B cell (primary cell): Measurements from ENCODE around the gene PRLH. TPM values are rescaled to one million over a fixed set of nuclear protein-coding genes. Genes with fewer than 3 reads are reported as not detected.

Experiments
- ATAC-seq: fragments of 200-7000 bp; cut with Tn5 transposase; one replicate; pipeline ENCODE4 v1.10.0; 2021; ENCODE audit warnings: low read depth, mild to moderate bottlenecking, moderate number of reproducible peaks, moderate library complexity
- CTCF ChIA-PET: fragments of 350-600 bp; sonication (Branson Sonifier 250); formaldehyde crosslinking; loops from one replicate; lab custom pipeline; 2021; ENCODE audit warnings: antibody characterized with exemption, inconsistent platforms; lab: Charles Lee
- POLR2A ChIA-PET: fragments of 350-600 bp; sonication (Branson Sonifier 250); formaldehyde crosslinking; loops from one replicate; lab custom pipeline; 2021; ENCODE audit warnings: antibody characterized with exemption; lab: Charles Lee
- DNase-seq: peaks from one replicate; pipeline ENCODE4 v3.0.0; 2013
- H2AFZ ChIP-seq: 2 replicates; pipeline ENCODE4 v1.6.1; 2012; ENCODE audit warnings: mild to moderate bottlenecking, low read depth, low read length; ENCODE audit not compliant: insufficient read depth, poor library complexity, severe bottlenecking
- H3K27ac ChIP-seq, 2 donors: 1 replicate in 1 of 2; 2 replicates in 1 of 2; pipeline ENCODE4 v1.5.1; 2012 to 2013; ENCODE audit warnings: low read length in 2 of 2, mild to moderate bottlenecking in 2 of 2, moderate library complexity in 1 of 2
- H3K27me3 ChIP-seq, 4 experiments: fragments of 200-600 bp in 1 of 4; sonication (generic) in 1 of 4; replicated peaks in 1 of 4; 1 replicate in 2 of 4; 2 replicates in 2 of 4; pipeline versions ENCODE4 v1.6.1 to v1.7.0; 2013 to 2016; ENCODE audit warnings: low read length in 3 of 4, mild to moderate bottlenecking in 2 of 4, mixed read lengths in 1 of 4, moderate library complexity in 1 of 4; ENCODE audit not compliant: insufficient read depth in 4 of 4, control insufficient read depth in 3 of 4; ENCODE audit errors: control extremely low read depth in 1 of 4
- H3K36me3 ChIP-seq, 2 experiments: replicated peaks in 1 of 2; 1 replicate in 1 of 2; 2 replicates in 1 of 2; pipeline versions ENCODE4 v1.6.1 to v1.7.1; 2013; ENCODE audit warnings: low read length in 1 of 2; ENCODE audit not compliant: insufficient read depth in 2 of 2, control insufficient read depth in 1 of 2; ENCODE audit errors: control extremely low read depth in 1 of 2, extremely low read depth in 1 of 2
- H3K4me1 ChIP-seq, 2 donors: fragments of 200-600 bp in 1 of 2; sonication (generic) in 1 of 2; 1 replicate in 1 of 2; 2 replicates in 1 of 2; pipeline versions ENCODE4 v1.5.1 to v1.6.1; 2013 to 2017; ENCODE audit warnings: low read length in 2 of 2; ENCODE audit not compliant: control insufficient read depth in 2 of 2, insufficient read depth in 2 of 2
- H3K4me2 ChIP-seq: replicated peaks from 2 replicates; pipeline ENCODE3; 2012; ENCODE audit warnings: mild to moderate bottlenecking, low read depth, low read length; ENCODE audit not compliant: poor library complexity, severe bottlenecking
- H3K4me3 ChIP-seq, 5 experiments: fragments of 200-600 bp in 1 of 5; sonication (generic) in 1 of 5; 1 replicate in 3 of 5; 2 replicates in 2 of 5; pipeline versions ENCODE4 v1.5.1 to v1.7.0; 2011 to 2016; ENCODE audit warnings: low read length in 4 of 5, mild to moderate bottlenecking in 4 of 5, low read depth in 2 of 5, control low read depth in 1 of 5, moderate library complexity in 1 of 5; ENCODE audit not compliant: insufficient read depth in 1 of 5; ENCODE audit errors: control extremely low read depth in 1 of 5, extremely low read depth in 1 of 5
- H3K79me2 ChIP-seq: fragments of 200-600 bp; sonication (generic); one replicate; pipeline ENCODE4 v1.6.0; 2016; ENCODE audit warnings: low read length; ENCODE audit not compliant: control insufficient read depth, insufficient read depth
- H3K9ac ChIP-seq: fragments of 200-600 bp; sonication (generic); 2 replicates; pipeline ENCODE4 v1.6.1; 2017; ENCODE audit warnings: mild to moderate bottlenecking, low read length, moderate library complexity
- H3K9me3 ChIP-seq, 3 donors: one replicate each; pipeline versions ENCODE4 v1.6.1 to v1.7.1; 2013; ENCODE audit warnings: low read length in 2 of 3; ENCODE audit not compliant: control insufficient read depth in 2 of 3, insufficient read depth in 1 of 3; ENCODE audit errors: control extremely low read depth in 1 of 3
- H4K20me1 ChIP-seq: 2 replicates; pipeline ENCODE4 v1.6.0; 2012; ENCODE audit warnings: mild to moderate bottlenecking, low read length; ENCODE audit not compliant: insufficient read depth, control insufficient read depth, poor library complexity, severe bottlenecking
- H3K27ac Mint-ChIP-seq: one replicate; pipeline ENCODE4 v1.8.0; 2021; ENCODE audit warnings: mixed read lengths
- H3K27me3 Mint-ChIP-seq: one replicate; pipeline ENCODE4 v1.8.0; 2021; ENCODE audit warnings: mixed read lengths
- H3K4me1 Mint-ChIP-seq: one replicate; pipeline ENCODE4 v1.8.0; 2021; ENCODE audit warnings: mixed read lengths
- H3K4me3 Mint-ChIP-seq: one replicate; pipeline ENCODE4 v1.8.0; 2021; ENCODE audit warnings: mixed read lengths
- H3K9me3 Mint-ChIP-seq: one replicate; pipeline ENCODE4 v1.8.0; 2022; ENCODE audit warnings: mixed read lengths; ENCODE audit not compliant: insufficient read depth
- EZH2 ChIP-seq: IDR thresholded peaks from 2 replicates; pipeline ENCODE4 v1.6.1; 2012; ENCODE audit warnings: borderline replicate concordance, low read depth, mild to moderate bottlenecking, moderate library complexity, low read length; ENCODE audit not compliant: insufficient read depth, poor library complexity, severe bottlenecking
- WGBS: methylation state at CpG from one replicate; pipeline ENCODE4 v1.1.5; 2013; ENCODE audit warnings: missing lambda C conversion rate; ENCODE audit not compliant: insufficient coverage; 5-methylcytosine and 5-hydroxymethylcytosine counted together
- intact Hi-C: fragments of 100-400 bp; cut with micrococcal nuclease; formaldehyde crosslinking; loops from one replicate; pipeline ENCODE4 v1.10.0; 2022
- polyA plus RNA-seq: library from polyadenylated mRNA; depleted of rRNA; stranded (reverse); fragments of >200 nt; gene quantifications from 2 replicates; pipeline ENCODE4 v1.2.3, GENCODE V29; 2012
- total RNA-seq, 2 donors: library from RNA; stranded (reverse); fragments of 120-200 nt in 1 of 2; gene quantifications; 1 replicate in 1 of 2; 2 replicates in 1 of 2; pipeline versions ENCODE4 v1.2.3 to v1.2.4, GENCODE V29; 2013 to 2022
- TF ChIP-seq, protein P1 (sequence below): fragments of 200-600 bp; IDR thresholded peaks from one replicate; pipeline ENCODE4 v1.8.0; 2022; ENCODE audit warnings: antibody characterized with exemption, mild to moderate bottlenecking

Gene PRLH
- total and polyA plus RNA-seq, 2 donors (not counting 1 experiment from before 2014, with no cell fraction given): not detected

DNA sequence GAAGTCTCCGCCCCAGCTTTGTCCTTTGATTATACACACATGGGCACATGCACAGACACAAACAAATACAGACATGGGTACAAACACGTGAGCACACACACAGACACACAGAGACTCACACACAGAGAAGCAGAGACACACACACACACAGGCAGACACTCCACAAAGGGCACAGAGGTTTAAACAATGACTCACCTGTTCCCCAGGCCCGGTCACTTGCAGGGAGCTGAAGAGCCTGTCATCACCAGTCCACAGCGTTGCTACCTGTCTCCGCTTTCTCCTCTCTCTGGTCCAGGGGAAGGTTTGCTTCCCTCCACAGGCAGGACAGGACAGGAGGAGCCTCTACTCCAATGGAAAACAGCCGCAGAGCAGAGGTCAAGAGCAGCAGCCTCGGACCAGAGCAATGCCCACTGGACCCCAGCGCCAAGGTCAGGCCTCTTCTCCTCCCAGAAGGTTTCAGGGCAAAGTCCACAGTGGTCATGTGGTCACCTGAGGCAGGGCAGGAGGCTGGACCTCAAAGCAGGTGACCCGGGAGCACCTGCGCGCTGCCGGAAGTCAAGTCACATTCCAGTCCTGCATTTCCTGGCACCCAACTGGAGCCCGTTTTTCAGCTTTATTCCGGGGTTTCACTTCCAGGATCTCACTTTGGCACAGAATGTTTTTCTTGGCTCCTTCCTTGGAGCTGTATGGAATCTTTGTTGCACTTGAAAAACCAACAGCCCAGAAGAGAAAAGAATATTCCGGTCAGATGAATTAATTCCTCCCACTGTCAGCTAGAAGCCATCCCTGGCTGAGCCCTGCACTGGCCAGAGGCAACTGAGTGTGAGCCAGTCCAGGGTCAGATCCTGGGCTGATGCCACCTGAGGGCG lies 24.1 kb downstream of the PRLH start, which contains the start of gene RAB17:
RAB17 (minus strand) TSS at position 463 of the 869 bp plus-strand sequence. CDS start 4,580 bp downstream, outside the sequence.
- POLR2A ChIA-PET: no interaction called here
- no peak for DNase-seq
- WGBS: 90% methylated on average over 16 of the region's 16 CpGs
- Histone ChIP-seq H3K9ac (no peak within 1 kb of the TSS), H3K27me3 (peaks cover 0 to 4% (median 0%) of the 10 kb centered on the region in 4 experiments), H3K4me3 (no peak within 1 kb of the TSS), H3K79me2 (no peaks in the 10 kb centered on the region), H3K4me2 (peak within 1 kb of the TSS; percentile 20), H4K20me1 (no peaks in the 10 kb centered on the region), H2AFZ (peak within 1 kb of the TSS; percentile 32), H3K27ac (no peak within 1 kb of the TSS), H3K4me1 (peaks cover 9 to 10% of the 10 kb centered on the region in 2 donors), H3K9me3 (peaks cover 0 to 4% (median 0%) of the 10 kb centered on the region in 3 donors), H3K36me3 (no peaks in the 10 kb centered on the region)
- CTCF ChIA-PET: interaction anchor here (0.9 to 1.4 kb wide), 2 partner anchors 15 to 77 kb away, joined by 3 to 4 read pairs; no protein-coding TSS in a partner anchor
- no peak for ATAC-seq
- no peaks in the 10 kb centered on the region for H3K9me3 Mint-ChIP-seq
- no peak for TF ChIP-seq EZH2
- TF ChIP-seq, protein P1, sequence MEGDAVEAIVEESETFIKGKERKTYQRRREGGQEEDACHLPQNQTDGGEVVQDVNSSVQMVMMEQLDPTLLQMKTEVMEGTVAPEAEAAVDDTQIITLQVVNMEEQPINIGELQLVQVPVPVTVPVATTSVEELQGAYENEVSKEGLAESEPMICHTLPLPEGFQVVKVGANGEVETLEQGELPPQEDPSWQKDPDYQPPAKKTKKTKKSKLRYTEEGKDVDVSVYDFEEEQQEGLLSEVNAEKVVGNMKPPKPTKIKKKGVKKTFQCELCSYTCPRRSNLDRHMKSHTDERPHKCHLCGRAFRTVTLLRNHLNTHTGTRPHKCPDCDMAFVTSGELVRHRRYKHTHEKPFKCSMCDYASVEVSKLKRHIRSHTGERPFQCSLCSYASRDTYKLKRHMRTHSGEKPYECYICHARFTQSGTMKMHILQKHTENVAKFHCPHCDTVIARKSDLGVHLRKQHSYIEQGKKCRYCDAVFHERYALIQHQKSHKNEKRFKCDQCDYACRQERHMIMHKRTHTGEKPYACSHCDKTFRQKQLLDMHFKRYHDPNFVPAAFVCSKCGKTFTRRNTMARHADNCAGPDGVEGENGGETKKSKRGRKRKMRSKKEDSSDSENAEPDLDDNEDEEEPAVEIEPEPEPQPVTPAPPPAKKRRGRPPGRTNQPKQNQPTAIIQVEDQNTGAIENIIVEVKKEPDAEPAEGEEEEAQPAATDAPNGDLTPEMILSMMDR: no peak
- H3K4me3 Mint-ChIP-seq: no peak within 1 kb of the TSS
- peaks cover 10% of the 10 kb centered on the region for H3K27me3 Mint-ChIP-seq
- no peak within 1 kb of the TSS for H3K27ac Mint-ChIP-seq
- H3K4me1 Mint-ChIP-seq: peaks cover 16% of the 10 kb centered on the region
- intact Hi-C loops: no loop called here
